ENCODE results near the gene ACTL6A.
A peak's percentile ranks its signal among the peaks of the same experiment; 100 is the strongest.

The ACTL6A gene

GRCh38 chr3:179563271-179563783 lies 601 bp downstream of the ACTL6A start:
- Mint-ChIP-seq H3K4me1 (peaks cover 32% of the 10 kb centered on the region), H3K4me3 (peak overlapping the region; percentile 95), H3K36me3 (ENCODE audit: low read depth) (no peaks in the 10 kb centered on the region), H3K9me3 (no peaks in the 10 kb centered on the region), H3K27ac (peak overlapping the region; percentile 92), H3K27me3 (ENCODE audit: low read depth, poor library complexity) (no peaks in the 10 kb centered on the region)
- peak; percentile 70 for DNase-seq
- TF ChIP-seq CTCF (IDR thresholded peaks at IDR 0.05), result peak; percentile 25

- Mint-ChIP-seq H3K4me1 (peaks cover 32% of the 10 kb centered on the region), H3K27me3 (ENCODE audit: low read depth, poor library complexity) (no peaks in the 10 kb centered on the region), H3K9me3 (no peaks in the 10 kb centered on the region), H3K27ac (no peak overlapping the region), H3K36me3 (ENCODE audit: low read depth) (peaks cover 11% of the 10 kb centered on the region), H3K4me3 (no peak overlapping the region)
- no peak for TF ChIP-seq CTCF (IDR thresholded peaks at IDR 0.05)
- DNase-seq, result no peak
These were observed 2.8 kb downstream of the ACTL6A start for GRCh38 chr3:179565496-179565895.

- Mint-ChIP-seq H3K27ac (no peak overlapping the region), H3K4me1 (no peaks in the 10 kb centered on the region), H3K36me3 (ENCODE audit: low read depth) (peaks cover 66% of the 10 kb centered on the region), H3K27me3 (ENCODE audit: low read depth, poor library complexity) (no peaks in the 10 kb centered on the region), H3K4me3 (no peak overlapping the region), H3K9me3 (no peaks in the 10 kb centered on the region)
- no peak for TF ChIP-seq CTCF (IDR thresholded peaks at IDR 0.05)
- DNase-seq, result no peak
These were observed 18.3 kb downstream of the ACTL6A start for GRCh38 chr3:179580992-179581391.

GRCh38 chr3:179589143-179589542 lies 26.4 kb downstream of the ACTL6A start:
- no peak overlapping the region for H3K27ac Mint-ChIP-seq
- no peaks in the 10 kb centered on the region for H3K27me3 Mint-ChIP-seq (ENCODE audit: low read depth, poor library complexity)
- H3K4me3 Mint-ChIP-seq, result no peak overlapping the region
- no peaks in the 10 kb centered on the region for H3K4me1 Mint-ChIP-seq
- DNase-seq, result no peak
- TF ChIP-seq CTCF (IDR thresholded peaks at IDR 0.05), result no peak
- peaks cover 58% of the 10 kb centered on the region for H3K36me3 Mint-ChIP-seq (ENCODE audit: low read depth)
- no peaks in the 10 kb centered on the region for H3K9me3 Mint-ChIP-seq

GRCh38 chr3:179590669-179591068 lies 27.9 kb downstream of the ACTL6A start:
- Mint-ChIP-seq H3K27me3 (ENCODE audit: low read depth, poor library complexity) (no peaks in the 10 kb centered on the region), H3K27ac (peak overlapping the region; percentile 53), H3K9me3 (no peaks in the 10 kb centered on the region), H3K4me3 (no peak overlapping the region), H3K4me1 (no peaks in the 10 kb centered on the region), H3K36me3 (ENCODE audit: low read depth) (peaks cover 64% of the 10 kb centered on the region)
- no peak for DNase-seq
- no peak for TF ChIP-seq CTCF (IDR thresholded peaks at IDR 0.05)

GRCh38 chr3:179591313-179591712 lies 28.6 kb downstream of the ACTL6A start:
- Mint-ChIP-seq H3K4me1 (no peaks in the 10 kb centered on the region), H3K4me3 (no peak overlapping the region), H3K27me3 (ENCODE audit: low read depth, poor library complexity) (no peaks in the 10 kb centered on the region), H3K9me3 (no peaks in the 10 kb centered on the region), H3K27ac (no peak overlapping the region), H3K36me3 (ENCODE audit: low read depth) (peaks cover 66% of the 10 kb centered on the region)
- DNase-seq, result no peak
- TF ChIP-seq CTCF (IDR thresholded peaks at IDR 0.05), result no peak

Measured in nephron progenitor cell (in vitro differentiated cells).